ENCODE data around the gene NDUFS6.

DNA sequence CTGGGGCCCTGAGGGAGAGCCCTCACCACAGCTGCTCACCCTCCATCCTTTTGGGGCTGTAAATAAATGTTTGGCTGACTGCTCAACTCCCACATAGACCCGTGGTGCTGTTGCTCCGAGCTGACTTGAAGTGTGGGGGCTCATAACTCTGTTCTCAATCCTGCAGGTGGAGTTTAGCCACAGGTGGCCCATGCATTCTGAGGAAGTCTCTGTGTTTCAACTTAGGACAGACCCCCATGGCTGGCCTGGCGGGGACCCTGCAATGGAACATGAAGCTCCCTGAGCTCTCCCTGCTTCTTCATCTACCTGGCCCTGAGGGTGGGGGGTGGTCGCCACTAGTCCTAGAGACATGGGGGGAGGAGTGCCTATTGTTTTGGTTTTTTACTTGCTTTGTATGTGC lies 19.7 kb downstream of the NDUFS6 start:
- TF ChIP-seq, protein P1, sequence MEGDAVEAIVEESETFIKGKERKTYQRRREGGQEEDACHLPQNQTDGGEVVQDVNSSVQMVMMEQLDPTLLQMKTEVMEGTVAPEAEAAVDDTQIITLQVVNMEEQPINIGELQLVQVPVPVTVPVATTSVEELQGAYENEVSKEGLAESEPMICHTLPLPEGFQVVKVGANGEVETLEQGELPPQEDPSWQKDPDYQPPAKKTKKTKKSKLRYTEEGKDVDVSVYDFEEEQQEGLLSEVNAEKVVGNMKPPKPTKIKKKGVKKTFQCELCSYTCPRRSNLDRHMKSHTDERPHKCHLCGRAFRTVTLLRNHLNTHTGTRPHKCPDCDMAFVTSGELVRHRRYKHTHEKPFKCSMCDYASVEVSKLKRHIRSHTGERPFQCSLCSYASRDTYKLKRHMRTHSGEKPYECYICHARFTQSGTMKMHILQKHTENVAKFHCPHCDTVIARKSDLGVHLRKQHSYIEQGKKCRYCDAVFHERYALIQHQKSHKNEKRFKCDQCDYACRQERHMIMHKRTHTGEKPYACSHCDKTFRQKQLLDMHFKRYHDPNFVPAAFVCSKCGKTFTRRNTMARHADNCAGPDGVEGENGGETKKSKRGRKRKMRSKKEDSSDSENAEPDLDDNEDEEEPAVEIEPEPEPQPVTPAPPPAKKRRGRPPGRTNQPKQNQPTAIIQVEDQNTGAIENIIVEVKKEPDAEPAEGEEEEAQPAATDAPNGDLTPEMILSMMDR (IDR thresholded peaks at IDR 0.05; ENCODE audit: low read depth, low read length, poor library complexity, severe bottlenecking): no peak
- no peak for TF ChIP-seq EZH2phosphoT487 (IDR thresholded peaks at IDR 0.05; ENCODE audit: borderline replicate concordance, low read length)

Measured in DOHH2 (cell line).